ENCODE measurements around the gene ICAM2.
"Not testable (repeated sequence)": the region's sequence is repeated elsewhere in the genome, so short reads cannot be mapped to it uniquely, and the experiment has no call there.

ICAM2 gene

DNA sequence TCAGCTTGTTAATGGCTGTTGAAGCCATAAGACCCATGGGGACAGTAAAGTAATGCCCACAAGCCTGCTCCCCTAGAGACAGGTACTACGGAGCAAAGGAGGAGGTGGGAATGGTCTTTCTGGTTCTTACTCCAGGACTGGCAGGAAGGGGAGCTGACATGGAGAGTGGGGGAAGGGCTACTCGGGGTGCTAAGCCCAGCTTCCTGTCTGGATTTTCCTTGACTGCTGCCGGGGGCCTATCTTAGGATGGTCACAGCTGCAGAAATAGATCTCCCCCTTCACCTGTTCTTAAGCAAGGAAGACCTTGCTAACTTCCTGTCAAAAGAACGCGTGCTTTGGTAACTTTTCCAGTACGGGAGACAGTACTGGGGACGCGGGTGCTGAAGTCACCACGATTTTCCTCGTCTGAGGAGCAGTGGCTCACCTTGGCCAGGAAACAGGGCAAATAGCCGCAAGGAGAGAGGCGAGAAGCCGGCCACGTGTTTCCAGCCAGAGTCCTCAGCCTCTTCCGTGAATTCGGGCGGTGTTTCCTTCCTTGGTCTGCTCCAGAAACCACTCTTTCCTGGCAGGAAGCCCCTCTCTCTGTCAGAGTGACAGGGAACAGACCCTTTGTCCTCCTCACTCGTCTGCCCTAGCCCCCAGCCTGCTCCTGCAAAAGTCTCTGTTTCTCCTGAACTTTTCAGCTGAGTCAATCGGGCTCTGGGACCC is 22.9 kb downstream of the ICAM2 start:
- DNase-seq (ENCODE audit: low read depth in 2 of 2) = no peak

DNA sequence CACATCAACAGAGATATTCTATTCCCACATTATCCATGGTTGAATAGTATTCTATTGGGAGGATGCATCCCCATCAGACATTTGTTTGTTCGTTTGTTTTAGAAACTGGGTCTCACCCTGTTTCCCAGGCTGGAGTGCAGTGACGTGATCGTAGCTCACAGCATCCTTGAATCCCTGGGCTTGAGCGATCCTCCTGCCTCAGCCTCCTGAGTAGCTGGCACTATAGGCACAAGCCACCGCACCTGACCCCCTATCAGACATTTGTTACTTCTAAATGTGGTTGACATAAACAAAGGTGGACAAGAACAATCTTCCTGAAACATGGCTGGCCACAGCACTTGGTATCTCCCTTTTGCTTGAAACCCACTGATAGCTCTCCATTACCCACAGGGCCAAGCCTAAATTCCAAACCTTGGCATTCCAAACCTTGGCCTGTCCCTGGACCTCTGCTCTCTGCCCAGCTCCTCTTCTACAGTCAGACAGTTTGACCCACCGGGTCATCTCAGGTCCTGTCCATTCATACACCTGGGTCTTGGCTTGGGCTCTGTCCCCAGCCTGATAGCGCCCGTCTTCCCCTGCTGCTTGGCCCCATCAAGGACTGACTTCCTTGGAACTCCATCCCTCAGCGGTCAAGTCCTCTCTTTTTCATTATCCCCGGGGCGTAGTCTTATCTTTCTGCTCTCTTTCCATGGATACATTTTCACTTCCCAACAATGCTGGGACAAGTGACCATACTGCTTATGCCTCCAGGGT is 23.8 kb downstream of the ICAM2 start:
- no peak for DNase-seq (ENCODE audit: low read depth in 2 of 2)

DNA sequence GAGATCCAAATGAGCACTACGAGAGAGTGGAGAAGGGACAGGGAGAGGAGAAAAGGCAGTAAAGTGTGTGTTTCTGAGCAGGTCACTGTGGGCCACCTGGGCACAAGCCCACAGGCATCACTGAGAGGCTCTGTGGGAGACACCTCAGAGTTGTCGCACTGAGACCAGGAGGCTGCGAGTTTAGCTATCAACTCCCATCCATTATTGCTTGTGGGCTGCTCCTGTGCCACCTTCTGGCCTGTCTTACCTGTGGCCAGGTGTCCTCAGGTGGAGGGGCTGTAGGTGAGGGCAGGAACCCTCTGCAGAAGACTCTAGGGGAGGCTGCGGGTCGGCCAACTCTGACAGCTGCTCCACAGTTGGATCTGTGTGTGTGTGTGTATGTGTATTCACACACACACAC is 24.8 kb downstream of the ICAM2 start:
- DNase-seq (ENCODE audit: low read depth in 2 of 2) = no peak

DNA sequence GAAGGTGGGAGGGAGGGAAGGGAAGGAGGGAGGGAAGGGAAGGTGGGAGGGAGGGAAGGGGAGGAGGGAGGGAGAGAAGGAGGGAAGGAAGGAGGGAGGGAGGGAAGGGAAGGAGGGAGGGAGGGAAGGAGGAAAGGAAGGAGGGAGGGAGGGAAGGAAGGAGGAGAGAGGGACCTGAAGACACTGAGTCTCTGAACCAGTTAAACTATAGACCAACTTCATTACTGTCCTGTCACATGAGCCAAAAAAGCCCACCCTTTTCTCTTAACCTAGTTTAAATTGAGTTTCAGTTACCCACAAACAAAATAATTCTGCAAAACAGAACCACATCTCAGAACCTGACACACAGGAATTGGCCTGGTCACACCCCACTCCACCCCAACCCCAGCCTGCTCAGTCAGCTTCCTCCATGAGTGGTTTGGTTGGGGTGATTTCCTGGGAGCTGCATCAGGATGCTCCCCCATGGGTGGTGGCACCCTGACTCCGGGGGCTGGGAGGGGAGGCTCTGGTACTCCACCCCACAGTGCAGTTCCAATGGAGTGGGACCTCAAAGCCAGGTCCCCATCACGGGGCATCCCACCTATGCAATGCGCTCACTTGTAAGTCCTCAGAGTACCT is 27.0 kb downstream of the ICAM2 start:
- DNase-seq (ENCODE audit: low read depth in 2 of 2) = no peak

DNA sequence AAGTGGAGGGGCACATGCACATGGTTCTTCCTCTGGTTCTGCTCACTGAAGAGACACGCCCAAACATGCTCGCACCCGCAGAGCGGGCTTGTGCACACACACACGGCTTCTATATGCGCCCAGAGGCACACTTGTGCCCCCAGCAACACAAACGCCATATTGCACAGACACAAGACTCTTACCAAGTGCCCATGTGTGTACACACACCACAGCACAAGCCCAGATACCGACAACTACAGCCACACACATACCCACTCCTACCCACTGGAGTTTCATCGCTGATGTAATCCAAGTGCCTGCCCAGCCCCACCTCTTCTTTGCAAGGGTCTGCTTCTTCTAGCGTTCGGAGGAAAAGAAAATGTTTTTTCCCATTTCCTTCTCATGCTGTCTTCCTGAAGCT is 28.8 kb downstream of the ICAM2 start:
- no peak for DNase-seq (ENCODE audit: low read depth in 2 of 2)

DNA sequence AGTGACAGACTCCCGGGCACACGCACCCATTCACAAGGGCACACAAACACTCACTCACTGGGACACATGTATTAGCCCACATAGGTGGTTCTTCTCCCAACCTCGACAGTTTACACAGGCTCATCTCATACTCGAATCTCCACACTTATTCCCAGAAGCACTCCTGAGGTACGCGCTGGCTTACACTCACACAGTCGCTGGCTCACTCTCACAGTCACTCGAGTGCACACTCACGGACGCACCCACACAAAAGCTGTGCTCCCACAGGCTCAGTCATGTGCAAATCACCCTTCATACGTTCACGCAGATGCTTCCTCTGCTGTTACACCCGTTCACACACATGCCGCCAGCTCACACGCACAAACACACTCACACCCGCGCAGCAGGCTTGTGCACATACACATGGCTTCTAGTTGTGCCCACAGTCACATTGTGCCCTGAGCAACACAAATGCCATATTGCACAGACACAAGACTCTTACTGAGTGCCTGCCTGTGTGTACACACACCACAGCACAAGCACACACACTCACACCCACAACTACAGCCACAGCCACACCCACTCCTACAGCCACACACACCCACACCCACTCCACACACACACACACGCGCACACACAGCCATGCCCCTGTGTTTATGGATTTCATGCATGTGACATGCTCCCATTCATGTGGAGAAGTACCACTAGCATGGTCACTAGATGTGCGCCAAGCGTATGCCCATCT is 30.6 kb downstream of the ICAM2 start:
- no peak for DNase-seq (ENCODE audit: low read depth in 2 of 2)

DNA sequence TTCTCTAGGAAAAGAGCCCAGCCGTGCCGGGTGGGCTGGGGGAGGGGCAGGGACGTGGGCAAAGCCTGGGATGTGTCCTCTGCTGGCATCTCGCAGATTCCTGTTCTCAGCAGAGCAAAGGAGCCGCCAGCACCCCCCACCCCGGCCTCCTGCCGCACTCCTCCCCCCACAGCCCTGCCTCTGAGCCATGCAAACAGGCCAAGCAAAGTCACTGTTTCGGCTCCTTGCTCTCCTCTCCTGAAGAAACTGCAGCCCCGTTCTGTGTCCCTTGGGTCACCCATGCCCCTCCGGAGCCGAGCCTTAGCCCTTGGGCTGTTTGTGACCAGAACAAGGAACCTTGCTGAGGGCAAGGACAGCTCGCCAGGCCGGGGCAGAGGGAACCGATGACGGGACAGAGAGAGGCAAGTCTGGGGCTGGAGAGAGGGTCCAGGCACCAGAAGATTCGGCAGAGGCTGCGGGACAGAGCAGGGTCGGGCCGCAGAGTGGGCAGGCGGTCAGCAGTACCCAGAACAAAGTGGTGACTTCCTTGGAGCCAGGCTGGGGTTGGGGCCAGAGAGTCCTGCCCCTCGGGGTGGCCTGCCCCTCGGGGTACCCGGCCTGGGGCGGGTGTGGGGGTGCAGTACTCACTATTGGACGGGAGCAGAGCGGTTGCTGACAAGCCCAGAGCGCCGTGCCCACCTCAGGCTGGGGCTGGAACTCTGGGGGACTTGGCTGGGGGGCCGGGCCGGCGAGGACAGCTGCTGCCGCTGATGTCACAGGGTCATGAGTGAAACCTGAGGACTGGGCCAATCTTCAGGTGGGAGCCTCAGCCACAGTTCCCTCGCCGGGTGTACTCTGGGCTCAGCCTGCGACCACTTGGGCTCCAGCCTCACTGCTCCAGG is 31.5 kb downstream of the ICAM2 start:
- DNase-seq (ENCODE audit: low read depth in 2 of 2) = no peak

DNA sequence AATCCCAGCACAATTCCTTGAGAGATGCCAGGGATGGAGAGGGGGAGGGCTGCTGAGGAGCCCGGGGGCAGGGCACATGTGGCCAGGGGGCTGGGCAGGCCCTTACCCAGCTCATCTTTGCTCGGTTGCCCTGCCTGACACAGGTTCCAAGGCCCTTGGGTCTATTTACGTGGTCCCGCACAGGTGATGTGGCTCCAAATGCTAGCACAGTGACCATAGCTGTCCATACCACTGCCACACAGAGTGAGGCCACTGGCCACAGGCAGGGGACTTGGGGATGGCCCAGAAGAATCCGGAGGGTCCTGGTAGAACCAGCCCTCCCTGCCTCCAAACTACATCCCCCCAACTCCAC is 32.3 kb downstream of the ICAM2 start:
- no peak for DNase-seq (ENCODE audit: low read depth in 2 of 2)

DNA sequence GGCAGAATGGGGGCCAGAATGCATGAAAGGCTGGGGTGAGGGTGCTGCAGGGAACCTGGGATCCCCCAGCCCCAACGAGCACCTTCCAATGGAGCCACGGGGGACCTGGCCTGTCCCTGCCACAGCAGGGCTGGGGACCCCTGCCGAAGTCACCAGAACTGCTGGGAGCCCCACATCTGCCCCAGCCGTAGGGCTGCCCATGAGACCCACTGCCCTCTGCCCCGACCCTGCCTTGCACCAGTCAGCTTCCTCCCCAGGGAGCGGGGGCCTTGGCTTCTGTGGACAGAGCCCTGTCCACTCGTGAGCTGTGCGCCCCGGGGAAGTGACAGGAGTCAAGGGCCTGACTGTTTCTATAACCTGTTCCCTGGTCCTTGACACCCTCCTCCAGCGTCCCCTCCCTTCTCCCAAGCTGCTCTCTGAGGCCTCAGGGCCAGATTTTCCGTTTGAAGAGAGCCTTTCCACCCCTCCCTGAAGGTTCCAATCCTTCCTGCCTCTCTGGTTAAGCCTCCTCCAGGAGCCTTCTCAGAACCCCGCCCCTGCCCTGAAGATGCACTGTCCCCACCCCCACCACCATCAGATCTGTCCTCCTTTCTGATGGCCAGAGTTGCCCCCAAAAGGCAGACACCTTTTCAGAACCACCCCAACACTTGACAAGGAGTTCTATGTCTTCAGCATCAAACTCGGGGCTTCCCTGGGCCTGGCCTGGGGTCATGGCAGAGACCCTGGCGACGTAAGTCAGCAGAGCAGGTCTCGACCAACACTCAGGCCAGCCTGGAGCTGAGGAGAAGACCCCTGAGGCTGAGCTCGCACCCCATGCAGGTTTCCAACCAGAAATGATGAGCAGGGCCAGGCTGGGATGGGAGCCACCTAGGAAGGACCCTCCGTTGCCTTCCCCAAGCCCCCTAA is 33.0 kb downstream of the ICAM2 start:
- no peak for DNase-seq (ENCODE audit: low read depth in 2 of 2)

DNA sequence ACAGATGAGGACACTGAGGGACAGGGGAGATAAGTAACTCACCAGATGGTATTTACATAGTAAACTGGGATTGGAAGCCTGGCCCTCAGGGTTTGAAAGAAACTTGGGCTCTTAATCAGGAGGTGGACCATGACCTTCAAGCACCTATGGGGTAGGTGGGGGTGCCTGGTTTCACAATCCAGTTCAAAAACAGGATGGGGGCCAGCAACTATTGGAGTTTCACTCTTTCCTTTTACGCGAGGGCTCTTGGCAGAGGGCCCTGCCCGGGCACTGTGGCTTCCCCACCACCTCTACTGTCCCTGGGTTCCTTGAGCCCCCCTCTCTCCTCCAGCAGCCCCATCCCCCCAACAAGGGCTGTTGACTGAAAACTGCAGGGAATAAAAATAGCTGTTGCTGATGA is 33.6 kb downstream of the ICAM2 start:
- DNase-seq (ENCODE audit: low read depth in 2 of 2) = no peak

DNA sequence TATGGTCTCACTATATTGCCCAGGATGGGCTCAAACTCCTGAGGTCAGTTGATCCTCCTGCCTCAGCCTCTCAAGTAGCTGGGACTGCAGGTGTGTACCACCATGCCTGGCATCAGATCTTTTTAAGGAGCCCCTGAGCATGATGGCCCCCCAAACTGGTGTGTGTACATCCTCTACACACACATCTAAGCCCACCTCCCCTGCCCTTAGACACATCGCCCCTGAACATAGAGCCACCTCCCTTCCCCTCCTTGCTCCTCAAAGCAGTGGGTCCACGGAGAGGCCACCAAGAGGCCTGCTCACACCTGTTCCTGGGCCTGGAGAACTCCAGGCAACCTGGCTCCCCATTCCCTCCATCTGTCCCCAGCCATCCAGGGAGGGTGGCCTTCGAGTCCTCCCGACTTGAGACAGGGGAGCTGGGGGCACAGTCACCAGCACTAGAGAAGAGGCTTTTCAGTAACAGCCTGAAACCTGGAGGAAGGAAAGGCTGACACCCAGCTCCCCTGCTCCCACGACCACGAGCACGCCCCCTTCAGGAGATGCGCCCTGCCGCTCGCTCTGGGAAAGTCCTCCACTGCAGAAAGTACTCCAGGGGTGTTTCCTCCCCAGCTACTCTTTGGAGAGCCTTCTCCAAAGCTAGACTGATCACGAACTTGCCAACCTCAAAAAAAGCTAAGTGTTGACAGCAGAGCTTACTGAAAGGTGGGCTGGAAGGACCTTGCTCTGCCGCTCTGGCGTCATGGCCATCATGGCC is 34.9 kb downstream of the ICAM2 start:
- no peak for DNase-seq (ENCODE audit: low read depth in 2 of 2)

DNA sequence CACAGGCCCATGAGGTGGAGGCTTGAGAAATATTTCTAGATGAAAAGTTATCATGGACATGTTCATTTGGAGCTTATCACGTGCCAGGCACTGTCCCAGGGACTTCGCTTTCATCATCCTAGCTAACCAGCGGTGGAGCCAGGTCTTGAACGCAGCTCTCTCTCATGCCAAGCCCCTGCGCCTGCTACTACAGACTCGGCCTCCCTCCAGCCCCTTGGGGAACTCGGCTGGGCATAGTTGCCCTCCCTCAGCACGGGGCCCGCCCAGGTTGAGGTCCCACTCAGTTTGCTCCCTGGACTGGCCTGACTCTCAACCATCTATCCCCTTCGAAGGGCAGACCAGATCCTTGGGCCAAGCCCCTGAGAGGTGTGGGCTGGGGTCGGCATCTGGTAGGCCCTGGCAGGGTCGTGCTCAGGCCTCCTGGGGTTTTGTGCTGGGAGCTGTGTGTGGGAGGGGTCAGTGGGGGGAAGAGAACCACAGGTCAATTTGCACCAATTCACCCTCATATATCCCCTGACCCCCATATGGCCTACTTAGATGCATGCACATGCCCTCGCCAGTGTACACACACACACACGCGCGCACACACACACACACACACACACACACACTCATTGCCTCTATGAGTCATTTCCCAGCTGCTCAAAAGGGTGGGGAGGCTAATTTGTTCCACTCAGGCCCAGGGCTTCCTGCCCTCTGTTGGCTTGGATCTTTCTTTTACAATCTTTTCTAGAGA is 35.6 kb downstream of the ICAM2 start:
- DNase-seq (ENCODE audit: low read depth in 2 of 2) = no peak

DNA sequence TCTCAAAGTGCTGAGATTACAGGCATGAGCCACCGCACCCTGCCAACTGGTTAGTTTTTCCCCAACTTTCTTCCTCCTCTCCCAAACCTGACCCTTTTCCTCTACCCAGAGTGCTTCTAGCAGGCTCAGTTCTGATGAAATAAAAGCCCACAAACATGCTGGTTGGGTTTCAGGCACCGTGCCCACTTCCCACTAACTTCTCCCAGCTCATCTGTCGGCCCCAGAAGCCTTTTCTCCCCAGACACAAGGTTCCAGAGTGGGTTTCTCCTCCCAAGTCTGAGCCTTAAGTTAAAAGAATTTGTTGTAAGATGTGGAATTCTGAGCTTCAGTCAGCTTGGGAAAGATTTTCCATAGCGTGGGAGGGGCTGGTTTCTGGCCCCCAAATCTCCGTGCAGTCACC is 36.2 kb downstream of the ICAM2 start:
- no peak for DNase-seq (ENCODE audit: low read depth in 2 of 2)

DNA sequence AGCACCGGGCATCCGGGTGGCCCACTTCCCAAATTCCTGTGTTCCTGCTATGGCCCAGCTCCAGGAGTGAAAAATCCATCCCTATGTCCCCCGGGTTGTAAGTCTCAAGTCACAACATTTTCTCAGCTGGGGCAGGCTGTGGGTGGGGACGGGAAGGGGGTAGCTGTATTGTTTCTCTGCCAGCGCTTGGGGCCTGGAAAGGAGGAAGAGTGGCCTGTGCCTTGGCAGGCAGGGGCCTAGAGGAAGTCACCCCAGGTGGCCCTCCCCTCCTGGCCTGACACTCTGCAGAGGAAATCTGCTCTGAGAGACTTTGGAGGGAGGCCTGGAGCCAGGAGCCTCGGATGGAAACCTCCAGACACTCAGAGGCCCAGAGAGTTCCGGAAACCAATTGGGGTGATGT is 37.1 kb downstream of the ICAM2 start:
- no peak for DNase-seq (ENCODE audit: low read depth in 2 of 2)

DNA sequence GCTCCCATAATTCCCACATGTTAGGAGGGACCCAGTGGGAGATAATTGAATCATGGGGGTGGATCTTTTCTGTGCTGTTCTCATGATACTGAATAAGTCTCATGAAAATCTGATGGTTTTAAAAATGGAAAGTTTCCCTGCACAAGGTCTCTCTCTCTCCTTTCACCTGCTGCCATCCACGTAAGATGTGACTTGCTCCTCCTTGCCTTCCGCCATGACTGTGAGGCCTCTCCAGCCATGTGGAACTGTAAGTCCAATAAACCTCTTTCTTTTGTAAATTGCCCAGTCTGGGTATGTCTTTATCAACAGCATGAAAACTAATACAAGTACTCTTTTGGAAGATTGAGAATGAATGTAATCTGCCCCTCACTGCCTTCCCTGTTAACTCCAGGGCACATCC is 37.8 kb downstream of the ICAM2 start:
- not testable (repeated sequence) for DNase-seq (ENCODE audit: low read depth in 2 of 2)

DNA sequence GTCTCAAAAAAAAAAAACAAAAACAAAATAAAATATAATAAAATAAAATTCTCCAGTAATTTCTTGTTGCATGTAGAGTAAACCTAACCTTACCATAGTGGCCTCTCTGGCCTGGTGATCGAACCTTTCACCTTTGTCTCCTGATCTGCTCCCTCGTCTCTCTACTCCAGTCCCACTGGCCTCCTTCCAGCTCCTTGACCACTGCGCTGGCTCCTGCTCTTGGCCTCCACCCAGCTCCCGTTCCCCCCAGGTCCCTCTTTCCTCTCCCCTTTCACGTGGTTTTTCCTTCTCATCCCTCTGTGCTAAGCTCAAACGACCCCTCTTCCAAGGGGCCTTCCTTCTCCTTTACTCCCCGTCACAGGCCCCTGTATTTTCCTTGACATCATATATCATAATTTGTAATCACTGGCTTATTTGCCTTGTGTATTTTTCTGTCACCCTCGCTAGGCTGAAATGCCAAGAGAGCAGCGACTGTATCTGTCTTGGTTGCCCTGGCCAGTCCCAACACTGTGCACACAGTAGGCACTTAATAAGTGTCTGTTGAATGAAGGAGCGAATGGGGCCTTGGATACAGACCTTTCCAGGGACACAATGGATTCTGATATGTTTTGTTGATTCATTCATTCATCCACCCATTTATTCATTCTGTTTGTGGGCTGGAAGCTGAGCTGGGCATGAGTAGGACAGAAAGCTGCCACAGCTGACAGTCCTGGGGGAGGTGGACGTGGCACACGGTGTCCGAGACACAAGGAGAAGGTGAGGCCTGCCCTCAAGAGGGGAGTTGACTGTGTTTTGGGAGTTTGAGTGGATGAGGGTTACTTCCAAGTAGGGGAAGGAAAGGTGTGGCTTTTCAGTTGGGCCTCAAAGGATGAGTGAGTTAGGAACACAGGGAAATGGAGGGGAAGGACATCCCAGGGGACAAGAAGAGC is 41.9 kb downstream of the ICAM2 start:
- DNase-seq (ENCODE audit: low read depth in 2 of 2) = no peak

DNA sequence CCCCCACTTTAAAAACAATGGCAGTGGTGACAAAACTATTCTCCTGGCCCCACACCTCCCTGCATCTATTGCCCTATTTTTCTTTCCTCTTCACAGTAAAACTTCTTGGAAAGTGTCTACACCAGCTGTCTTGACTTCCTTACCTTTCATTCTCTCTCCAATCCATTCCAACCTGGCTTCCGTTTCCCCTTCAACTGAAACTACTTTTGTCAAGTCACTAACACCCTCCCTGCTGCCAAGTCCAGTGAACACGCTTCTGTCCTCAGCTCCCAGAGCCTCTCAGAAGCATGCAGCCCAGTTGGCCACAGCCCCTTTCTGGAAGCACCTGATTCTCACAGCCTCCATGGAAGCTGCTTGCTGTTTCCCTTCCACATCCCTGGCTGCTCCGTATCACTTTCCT is 43.7 kb downstream of the ICAM2 start:
- DNase-seq (ENCODE audit: low read depth in 2 of 2) = no peak

DNA sequence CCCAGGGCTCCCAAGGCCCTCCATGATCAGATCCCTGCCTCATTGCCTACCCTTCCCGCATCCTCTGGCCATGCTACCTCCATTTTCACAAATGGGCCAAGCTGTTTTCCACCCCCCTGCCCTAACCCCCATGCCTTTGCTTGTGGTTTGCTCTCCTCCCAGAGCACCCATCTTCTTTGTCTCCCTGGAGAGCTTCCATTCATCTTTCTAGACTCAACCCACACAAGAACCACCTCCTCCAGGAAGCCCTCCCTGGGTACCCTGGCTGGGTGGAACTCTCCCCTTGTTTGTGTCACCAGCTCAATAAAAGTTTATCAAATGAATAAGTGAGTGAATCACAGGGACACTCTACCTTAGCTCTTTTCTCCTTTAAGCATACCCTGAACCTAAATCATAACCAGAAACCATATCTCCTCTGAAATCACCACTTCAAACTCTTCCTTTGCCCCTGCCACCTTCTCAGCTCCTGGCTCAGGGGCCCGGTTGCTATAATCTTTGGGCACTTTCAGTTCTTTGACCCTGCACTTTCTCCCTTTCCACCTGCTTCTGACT is 44.8 kb downstream of the ICAM2 start:
- no peak for DNase-seq (ENCODE audit: low read depth in 2 of 2)
